ENCODE results near the gene PCYOX1L. TPM values are rescaled to one million over a fixed set of nuclear protein-coding genes. Genes with fewer than 3 reads are reported as not detected.

Gene PCYOX1L
- polyA plus RNA-seq, 3 donors, result 16.0 to 17.4 (median 16.8) TPM

GRCh38 chr5:149417711-149418368, 60.0 kb downstream of the PCYOX1L start:
- no peak for DNase-seq (ENCODE audit: low read depth in 3 of 3, low spot score in 2 of 3)

DNA sequence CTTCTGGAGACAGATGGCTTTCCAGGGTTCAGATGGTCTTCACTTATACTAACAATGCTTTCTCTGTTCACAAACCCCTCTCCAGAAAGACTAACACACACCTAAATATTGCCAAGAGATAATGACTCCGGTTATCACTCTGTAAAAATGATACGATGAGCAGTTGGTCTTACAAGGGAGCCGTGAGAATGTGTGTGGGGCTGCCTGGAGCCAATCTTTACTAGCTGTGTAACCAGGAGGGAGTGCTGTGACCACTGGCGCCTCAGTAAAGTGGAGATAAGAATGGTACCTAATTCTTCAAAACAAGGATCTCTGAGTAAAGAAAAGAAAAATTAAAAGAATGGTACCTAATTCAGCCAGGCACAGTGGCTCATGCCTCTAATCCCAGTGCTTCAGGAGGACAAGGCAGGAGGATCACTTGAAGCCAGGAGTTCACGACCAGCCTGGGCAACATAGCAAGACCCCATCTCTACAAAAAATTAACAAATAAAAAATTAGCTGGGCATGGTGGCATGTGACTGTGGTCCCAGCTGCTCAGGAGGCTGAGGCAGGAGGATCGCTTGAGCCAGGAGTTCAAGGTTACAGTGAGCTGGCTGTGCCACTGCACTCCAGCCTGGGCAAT, 61.2 kb downstream of the PCYOX1L start:
- no peak for DNase-seq (ENCODE audit: low read depth in 3 of 3, low spot score in 2 of 3)

Other genes with a start within 250 kb of the PCYOX1L start
- 1 to 10 TPM in 2 of 3 donors, under 1 TPM in 1; 0.82 to 1.5 (median 1.1) TPM for gene ABLIM3, start 216.6 kb upstream of the PCYOX1L start, polyA plus RNA-seq (ENCODE audit: insufficient read length in 3 of 3)
- gene AFAP1L1, start 86.2 kb upstream of the PCYOX1L start, polyA plus RNA-seq (ENCODE audit: insufficient read length in 3 of 3), result 10 to 100 TPM; 17.3 to 18.4 (median 18.3) TPM
- gene GRPEL2, start 12.5 kb upstream of the PCYOX1L start, polyA plus RNA-seq (ENCODE audit: insufficient read length in 3 of 3), result 10 to 100 TPM; 17.4 to 18.2 (median 18.1) TPM
- 1 to 10 TPM in 2 of 3 donors, under 1 TPM in 1; 0.69 to 1.6 (median 1.3) TPM for gene IL17B, start 21.2 kb downstream of the PCYOX1L start, polyA plus RNA-seq (ENCODE audit: insufficient read length in 3 of 3)
- 100 to 1,000 TPM; 188 to 206 (median 196) TPM for gene CSNK1A1, start 193.4 kb downstream of the PCYOX1L start, polyA plus RNA-seq (ENCODE audit: insufficient read length in 3 of 3)
- gene ARHGEF37, start 223.5 kb downstream of the PCYOX1L start, polyA plus RNA-seq (ENCODE audit: insufficient read length in 3 of 3), result 1 to 10 TPM; 5.2 to 6.9 (median 5.6) TPM